AG10803 (cell line): ENCODE results near the gene C19orf25.
A peak's percentile ranks its signal among the peaks of the same experiment; 100 is the strongest.

ENCODE experiments used
- DNase-seq: peaks from one replicate; pipeline ENCODE4 v3.0.0; 2010; ENCODE audit warnings: low read depth
- H3K4me3 ChIP-seq: 2 replicates; pipeline ENCODE4 v1.5.1; 2011; ENCODE audit warnings: mild to moderate bottlenecking, low read length, control low read depth
- TF ChIP-seq, protein P1 (sequence below): conservative IDR thresholded peaks from 2 replicates; pipeline ENCODE4 v1.5.1; 2011; ENCODE audit warnings: mild to moderate bottlenecking, low read length, control low read depth, inconsistent platforms

C19orf25 gene

DNA sequence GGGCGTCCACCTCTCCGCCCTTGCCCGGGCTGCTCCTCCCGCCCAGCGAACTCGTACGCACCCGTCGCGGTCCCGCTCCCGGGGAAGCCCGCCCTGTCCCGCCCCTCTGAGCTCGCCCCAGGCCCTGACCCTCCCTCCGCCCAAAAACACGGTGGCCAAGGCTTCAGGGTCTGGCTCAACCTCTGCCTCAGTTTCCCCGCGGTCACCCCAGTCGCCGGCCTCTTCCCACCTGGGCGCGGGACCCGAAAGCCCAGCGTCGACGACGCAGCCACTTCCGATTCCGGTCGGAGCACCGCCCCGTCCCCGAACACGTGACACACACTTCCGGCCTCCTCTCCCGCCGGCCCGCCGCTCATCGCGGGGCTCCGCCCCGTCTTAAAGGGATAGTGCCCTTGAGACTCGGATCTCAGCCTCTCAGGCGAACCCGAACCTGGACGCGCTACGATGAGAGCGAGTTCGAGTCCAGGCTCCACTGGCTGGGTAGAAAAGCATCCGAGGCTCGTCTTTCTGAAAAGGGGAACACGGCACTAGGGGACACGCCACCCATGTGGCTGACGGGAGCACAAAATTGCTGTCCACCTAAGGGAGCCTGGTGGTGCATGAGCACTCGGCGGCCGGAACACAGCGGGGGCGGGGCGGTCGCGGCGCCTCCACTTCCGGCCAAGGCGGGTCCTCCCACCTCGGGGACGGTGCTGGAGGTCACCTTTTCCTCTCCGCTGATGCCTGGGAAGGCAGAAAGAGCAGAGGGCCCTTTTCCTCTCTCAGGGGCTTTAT, at the start of gene C19orf25:
C19orf25 (minus strand) TSS at position 282 of the 774 bp plus-strand sequence. CDS start 312 bp downstream, outside the sequence.
- DNase-seq, result peak; percentile 92
- TF ChIP-seq, protein P1, sequence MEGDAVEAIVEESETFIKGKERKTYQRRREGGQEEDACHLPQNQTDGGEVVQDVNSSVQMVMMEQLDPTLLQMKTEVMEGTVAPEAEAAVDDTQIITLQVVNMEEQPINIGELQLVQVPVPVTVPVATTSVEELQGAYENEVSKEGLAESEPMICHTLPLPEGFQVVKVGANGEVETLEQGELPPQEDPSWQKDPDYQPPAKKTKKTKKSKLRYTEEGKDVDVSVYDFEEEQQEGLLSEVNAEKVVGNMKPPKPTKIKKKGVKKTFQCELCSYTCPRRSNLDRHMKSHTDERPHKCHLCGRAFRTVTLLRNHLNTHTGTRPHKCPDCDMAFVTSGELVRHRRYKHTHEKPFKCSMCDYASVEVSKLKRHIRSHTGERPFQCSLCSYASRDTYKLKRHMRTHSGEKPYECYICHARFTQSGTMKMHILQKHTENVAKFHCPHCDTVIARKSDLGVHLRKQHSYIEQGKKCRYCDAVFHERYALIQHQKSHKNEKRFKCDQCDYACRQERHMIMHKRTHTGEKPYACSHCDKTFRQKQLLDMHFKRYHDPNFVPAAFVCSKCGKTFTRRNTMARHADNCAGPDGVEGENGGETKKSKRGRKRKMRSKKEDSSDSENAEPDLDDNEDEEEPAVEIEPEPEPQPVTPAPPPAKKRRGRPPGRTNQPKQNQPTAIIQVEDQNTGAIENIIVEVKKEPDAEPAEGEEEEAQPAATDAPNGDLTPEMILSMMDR, result no peak
- peak within 1 kb of the TSS; percentile 85 for H3K4me3 ChIP-seq

- no peak overlapping the region for H3K4me3 ChIP-seq
- no peak for DNase-seq
- TF ChIP-seq, protein P1, result no peak
Observed at GRCh38 chr19:1527650-1528309, 48.8 kb upstream of the C19orf25 start.

DNA sequence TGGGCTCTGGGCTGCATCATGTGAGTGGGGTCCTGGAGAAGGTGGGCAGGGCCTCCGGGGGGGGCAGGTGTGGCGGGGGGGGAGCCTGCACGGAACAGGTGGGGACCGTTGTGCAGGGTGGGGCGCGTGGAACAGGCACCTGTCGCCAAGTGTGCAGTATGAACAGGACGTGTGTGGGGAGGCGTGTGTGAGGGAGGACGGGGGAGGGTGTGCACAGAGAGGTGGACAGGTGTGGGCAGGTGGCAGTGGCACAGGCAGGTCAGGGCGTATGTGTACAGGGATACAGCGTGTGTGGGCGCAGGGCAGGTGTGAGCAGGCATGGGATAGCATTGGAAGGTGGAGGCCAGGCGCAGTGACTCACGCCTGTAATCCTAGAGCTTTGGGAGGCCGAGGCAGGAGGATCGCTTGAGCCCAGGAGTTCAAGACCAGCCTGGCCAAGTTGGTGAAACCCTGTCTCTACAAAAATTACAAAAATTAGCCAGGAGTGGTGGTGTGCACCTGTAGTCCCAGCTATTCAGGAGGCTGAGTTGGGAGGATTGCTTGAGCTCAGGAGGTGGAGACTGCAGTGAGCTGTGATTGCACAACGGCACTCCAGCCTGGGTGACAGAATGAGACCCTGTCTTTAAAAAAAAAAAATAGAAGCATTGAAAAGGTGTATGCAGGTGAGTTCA, 48.1 kb upstream of the C19orf25 start:
- DNase-seq, result no peak

DNA sequence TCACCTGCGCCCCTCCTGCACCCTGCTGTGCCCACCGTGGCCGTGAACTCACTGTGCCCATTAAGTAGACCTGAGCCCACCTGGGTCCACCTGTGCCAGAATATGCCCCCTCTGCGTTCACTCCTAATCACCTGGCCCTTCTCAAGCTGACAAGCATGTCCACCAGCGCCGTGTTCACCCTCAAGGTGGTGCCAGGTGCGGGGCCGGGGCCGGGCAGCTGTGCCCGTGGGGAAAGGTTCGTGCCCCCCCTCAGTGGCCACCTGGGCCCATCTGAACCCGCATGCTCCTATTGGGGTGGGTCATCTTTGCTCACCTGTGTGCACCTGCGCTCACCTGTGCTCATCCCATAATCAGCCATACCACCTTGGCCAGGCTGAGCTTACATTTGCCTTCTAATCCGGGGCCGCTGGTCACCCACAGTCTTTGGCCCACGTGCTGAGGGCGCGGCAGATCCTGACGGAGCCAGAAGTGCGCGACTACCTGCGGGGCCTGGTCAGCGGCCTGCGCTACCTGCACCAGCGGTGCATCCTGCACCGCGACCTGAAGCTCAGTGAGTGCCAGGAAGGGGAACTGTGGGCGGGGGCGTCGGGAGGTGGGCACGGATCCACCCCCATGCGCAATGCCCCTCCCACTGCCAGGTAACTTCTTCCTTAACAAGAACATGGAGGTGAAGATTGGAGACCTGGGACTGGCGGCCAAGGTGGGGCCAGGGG, 47.2 kb upstream of the C19orf25 start:
- no peak overlapping the region for H3K4me3 ChIP-seq
- TF ChIP-seq, protein P1, result no peak
- no peak for DNase-seq

More for the DNA sequence above, 48.1 kb upstream of the C19orf25 start:
- TF ChIP-seq, protein P1, result no peak
- no peak overlapping the region for H3K4me3 ChIP-seq

- no peak for DNase-seq
- no peak overlapping the region for H3K4me3 ChIP-seq
Observed at GRCh38 chr19:1525343-1525742, 46.3 kb upstream of the C19orf25 start.

GRCh38 chr19:1524972-1525325, 45.9 kb upstream of the C19orf25 start:
- DNase-seq, result no peak
- no peak overlapping the region for H3K4me3 ChIP-seq
- TF ChIP-seq, protein P1, result no peak

More at GRCh38 chr19:1525343-1525742, 46.3 kb upstream of the C19orf25 start:
- TF ChIP-seq, protein P1, result no peak
